ENCODE results near the gene FGD2.
"Not testable (repeated sequence)": the region's sequence is repeated elsewhere in the genome, so short reads cannot be mapped to it uniquely, and the experiment has no call there.

FGD2 gene

DNA sequence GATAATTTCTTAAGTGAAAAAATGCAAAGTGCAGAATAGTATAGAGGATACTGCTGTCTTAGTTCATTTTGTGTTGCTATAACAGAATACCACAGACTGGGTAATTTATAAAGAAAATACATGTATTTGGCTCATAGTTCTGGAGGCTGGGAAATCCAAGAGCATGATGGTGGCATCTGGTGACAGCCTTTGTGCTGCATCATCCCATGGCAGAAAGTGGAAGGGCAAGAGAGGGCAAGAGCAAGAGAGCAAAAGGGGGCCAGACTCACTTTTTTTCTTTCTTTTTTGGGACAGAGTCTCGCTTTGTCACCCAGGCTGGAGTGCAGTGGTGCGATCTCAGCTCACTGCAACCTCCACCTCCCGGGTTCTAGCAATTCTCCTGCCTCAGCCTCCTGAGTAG is 37.6 kb downstream of the FGD2 start:
- not testable (repeated sequence) for DNase-seq

- no peak for DNase-seq
These were observed 41.9 kb downstream of the FGD2 start for GRCh38 chr6:37047346-37047688.

DNA sequence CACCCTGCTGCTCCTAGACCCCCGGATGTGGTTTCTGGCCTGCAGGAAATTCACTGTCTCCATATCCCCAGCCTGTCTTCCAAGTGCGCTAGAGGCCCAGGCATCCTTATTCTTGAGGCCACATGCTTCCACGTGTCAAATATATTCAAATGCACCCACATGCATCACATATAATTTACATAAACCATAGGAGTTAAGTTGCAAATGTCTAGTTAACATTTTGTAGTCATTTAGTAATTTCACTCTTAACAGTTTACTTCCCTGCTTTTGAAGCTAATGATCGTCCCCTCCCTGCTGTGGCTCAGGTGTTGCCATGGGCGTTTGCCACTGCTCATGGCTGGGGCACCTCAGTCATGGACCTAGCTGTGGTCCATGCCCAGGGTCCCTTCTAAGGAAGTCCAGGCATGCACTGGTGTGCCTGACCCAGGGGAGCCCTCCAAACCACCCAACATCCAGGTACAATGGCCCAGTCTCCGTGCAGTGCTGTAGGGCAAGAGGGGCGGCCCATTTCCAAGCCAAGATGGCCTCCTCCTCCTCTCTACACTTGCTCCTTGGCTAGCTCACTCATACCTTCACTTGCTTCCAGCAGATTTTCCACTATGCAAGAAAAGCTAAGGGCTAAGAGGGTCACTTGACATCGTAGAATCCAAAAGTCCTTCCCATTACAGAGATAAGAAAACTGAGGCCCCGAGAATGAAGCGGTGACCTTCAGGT is 42.4 kb downstream of the FGD2 start:
- no peak for DNase-seq

DNA sequence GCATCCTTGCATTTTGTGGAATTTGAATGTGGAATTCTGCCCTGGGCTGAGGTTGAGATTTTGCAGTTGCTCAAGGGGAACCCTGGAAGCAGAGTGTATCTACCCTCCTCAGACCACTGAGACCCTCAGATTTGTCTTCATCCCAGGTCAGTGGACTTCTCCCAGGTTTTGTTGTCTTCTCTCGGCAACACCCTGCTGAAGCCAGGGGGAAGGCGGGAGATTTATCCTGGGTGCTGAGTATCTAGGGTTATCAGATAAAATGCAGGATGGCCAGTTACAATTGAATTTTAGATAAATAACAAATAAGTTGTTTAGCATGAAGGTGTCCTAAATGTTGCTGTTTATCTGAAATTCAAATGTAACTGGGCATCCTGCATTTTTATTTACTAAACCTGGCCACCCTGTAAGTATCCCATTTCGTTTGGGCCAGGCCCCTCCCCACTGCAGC is 43.0 kb downstream of the FGD2 start:
- DNase-seq = no peak

- DNase-seq = peak; percentile 59
These were observed 43.6 kb downstream of the FGD2 start for GRCh38 chr6:37048851-37049757.

GRCh38 chr6:37049758-37050044 is 44.2 kb downstream of the FGD2 start:
- no peak for DNase-seq

- DNase-seq = peak; percentile 23
These were observed 44.8 kb downstream of the FGD2 start for GRCh38 chr6:37050045-37050853.

DNA sequence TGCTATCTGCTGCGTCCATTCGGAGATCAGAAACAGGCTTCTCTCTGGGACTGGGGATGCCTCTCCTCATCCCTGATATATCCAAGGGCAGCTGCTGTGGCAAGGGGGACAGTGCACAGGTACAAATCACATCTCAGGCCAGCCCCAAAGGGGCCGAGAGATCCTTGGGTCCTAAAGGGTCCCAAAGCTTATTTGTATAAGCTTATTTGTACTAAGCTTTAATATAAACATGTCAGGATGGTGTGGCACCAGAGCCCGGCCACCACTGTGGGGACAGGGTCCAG is 45.3 kb downstream of the FGD2 start:
- DNase-seq = no peak

DNA sequence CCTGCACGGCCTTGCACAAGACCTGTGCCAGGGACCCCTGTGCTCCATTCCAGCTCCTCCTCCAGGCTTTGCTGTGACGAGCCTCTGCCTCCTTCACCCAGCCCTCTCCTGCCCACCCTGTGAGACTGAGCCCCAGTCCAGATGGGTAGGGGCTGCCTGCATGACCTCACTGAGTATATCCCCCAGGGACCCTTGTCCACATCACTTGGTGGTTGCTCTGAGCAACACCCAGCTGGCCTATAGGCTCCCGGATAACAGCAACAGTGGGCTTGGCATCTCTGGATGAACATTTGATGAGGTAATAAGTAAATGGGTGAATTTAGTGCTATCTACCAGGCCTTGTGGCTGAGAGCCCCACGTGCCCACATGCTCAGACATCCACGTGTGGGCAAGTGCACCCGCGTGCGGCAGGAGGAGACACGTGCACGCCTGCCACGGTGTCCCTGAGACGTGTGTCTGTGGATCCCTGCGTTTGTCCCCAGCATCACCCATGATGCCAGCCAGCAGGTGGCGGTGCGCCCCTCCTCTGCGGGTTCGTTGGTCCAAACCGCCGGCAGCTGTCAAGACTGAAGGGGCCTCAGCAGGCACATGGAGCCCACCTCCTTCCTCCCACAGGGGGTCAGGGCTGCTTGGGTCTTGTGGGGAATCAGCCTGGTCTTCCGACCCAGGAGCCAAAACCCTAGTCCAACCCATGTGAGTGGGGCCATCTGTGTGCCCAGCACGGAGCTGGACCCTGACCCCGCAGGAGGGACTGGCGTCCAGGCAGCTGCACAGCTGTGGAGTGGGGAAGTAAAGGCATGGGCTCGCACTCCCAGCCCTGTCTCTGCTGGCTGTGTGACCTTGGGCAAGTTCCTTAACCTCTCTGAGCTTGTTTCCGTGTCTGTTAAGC is 45.9 kb downstream of the FGD2 start:
- DNase-seq = peak; percentile 87

DNA sequence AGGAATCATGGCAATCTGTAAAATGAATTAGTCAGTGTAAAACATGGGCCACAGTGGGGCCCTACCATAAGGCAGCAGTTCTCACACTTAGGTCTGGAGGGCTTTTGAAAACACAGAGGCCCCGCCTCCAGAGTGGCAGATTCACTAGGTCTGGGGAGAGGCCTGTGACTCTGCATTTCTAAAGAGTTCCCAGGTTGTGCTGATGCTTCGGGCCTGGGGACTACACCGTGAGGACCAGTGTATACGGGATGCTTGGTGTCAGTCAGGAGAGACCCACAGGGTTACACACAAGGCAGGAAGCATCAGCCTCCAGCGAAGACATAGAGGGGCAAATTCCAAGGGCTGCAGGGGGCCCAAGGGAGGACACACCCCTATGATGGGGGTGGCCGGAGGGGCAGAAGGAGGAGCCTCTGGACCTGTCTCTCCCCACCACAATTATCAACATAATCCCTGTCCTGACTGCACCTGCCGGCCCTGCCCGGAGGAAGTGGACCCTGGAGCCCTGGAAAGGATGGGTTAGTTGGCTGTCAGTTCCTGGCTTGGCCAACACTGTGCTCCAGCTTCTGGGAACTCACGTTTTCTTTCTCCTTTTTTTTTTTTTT is 46.7 kb downstream of the FGD2 start:
- no peak for DNase-seq

GRCh38 chr6:37053683-37054082 is 48.2 kb downstream of the FGD2 start:
- no peak for DNase-seq

- DNase-seq = no peak
These were observed 48.7 kb downstream of the FGD2 start for GRCh38 chr6:37054171-37054570.

- no peak for DNase-seq
These were observed 49.1 kb downstream of the FGD2 start for GRCh38 chr6:37054580-37054979.

DNA sequence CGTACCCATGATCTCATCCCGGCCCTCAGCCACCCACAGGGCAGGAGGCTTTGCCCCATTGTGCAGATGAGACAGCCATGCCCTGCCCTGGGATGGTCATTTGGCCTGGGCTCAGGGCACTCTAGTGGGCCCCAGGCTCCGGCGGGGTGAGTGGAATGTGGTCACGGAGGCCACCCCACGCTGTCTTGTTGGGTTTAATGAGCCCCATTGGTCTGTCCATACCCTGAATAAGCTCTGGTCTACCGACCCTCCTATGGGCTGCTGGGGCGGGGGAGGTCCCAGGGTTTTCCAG is 50.6 kb downstream of the FGD2 start:
- DNase-seq = no peak

GRCh38 chr6:37056439-37057127 is 51.1 kb downstream of the FGD2 start:
- no peak for DNase-seq

DNA sequence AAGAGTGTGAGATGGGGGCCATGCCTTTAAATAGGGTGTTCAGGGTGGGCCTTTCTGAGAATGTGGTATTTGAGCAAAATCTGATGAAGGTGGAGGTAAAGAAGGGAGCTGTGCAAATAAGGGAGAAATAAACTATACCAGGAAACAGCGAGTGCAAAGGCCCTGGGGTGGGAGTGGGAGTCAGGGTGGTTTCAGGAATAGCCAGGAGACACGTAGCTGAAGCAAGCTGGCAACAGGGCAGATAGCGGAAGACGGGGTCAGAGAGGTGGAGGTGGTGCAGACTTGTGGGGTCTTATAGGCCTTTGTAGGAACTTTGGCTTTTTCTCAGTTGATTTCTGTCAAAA is 51.6 kb downstream of the FGD2 start:
- DNase-seq = no peak

DNA sequence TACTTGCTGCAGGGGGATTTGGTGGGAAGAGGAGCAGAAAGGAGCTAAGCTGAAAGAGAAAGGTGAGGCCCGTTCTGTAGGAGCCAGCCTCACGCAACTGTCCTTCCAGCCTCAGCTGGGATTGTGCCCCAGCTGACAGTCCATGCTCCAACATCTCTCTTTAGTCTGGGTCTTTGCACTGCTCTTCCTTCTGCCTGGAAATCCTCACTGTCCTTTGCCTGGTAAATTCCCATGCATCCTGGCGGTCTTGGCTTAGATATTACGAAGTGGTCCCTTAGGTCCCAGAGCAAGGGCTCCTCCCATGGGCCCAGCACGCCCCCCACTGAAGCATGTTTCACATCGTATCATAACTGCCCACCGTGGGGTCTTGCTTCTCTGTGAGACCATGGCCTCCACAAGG is 52.2 kb downstream of the FGD2 start:
- no peak for DNase-seq

DNA sequence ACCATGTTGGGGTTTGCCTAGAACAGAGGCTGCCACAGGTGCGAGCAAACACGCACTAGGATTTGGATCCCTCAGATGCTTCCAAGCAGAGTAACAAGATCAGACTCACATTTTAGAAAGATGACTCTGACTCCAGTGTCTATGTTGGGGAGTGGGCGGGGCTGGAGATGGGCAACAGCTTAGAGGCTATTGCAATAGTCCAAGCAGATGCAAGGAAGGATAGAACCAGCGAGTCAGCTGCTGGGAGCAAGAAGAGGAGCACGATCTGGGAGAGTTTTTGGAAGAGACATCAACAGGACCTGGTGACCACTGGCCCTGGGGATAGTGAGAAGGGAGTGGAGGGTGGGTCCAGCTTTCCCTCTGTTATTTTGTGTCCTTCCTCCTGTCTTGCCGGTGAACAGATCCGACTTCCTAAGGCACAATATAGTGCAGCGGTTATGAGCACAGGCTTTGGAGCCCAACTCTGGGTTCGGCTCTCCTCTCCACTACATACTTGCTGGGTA is 52.7 kb downstream of the FGD2 start:
- no peak for DNase-seq

DNA sequence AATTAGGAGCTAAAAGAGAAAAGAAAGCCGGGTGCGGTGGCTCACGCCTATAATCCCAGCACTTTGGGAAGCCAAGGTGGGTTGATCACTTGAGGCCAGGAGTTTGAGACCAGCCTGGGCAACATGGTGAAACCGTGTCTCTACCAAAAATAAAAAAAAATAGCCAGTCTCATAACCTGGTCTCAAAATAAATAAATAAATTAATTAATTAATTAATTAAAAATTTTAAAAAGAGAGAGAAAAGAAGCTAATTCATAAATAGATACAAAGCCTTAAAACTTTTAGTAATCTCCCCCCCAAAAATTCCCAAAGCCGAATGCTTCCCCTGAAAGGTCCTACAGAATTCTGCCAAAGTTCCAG is 53.5 kb downstream of the FGD2 start:
- not testable (repeated sequence) for DNase-seq

GRCh38 chr6:37059344-37060194 is 54.1 kb downstream of the FGD2 start:
- no peak for DNase-seq

DNA sequence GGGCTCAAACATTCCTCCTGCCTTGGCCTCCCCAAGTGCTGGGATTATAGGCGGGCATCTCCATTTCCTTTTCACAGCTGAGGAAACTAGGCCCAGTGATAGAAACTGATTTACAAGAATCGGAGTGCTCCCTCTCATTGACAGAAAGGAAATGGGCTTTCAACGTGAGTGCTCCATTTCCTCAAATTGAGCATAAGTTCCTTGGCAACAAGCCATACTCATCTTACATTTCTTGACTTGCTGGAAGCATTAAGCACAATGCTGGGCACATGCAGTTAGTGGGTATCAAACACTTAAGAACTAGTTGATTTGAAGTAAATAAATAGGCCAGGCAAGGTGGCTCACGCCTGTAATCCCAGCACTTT is 54.7 kb downstream of the FGD2 start:
- DNase-seq = no peak

All from T-helper 9 cell (primary cell).